ENCODE data around the gene VGF.
A peak's percentile ranks its signal among the peaks of the same experiment; 100 is the strongest.
"Not testable (repeated sequence)": the region's sequence is repeated elsewhere in the genome, so short reads cannot be mapped to it uniquely, and the experiment has no call there.

VGF gene

DNA sequence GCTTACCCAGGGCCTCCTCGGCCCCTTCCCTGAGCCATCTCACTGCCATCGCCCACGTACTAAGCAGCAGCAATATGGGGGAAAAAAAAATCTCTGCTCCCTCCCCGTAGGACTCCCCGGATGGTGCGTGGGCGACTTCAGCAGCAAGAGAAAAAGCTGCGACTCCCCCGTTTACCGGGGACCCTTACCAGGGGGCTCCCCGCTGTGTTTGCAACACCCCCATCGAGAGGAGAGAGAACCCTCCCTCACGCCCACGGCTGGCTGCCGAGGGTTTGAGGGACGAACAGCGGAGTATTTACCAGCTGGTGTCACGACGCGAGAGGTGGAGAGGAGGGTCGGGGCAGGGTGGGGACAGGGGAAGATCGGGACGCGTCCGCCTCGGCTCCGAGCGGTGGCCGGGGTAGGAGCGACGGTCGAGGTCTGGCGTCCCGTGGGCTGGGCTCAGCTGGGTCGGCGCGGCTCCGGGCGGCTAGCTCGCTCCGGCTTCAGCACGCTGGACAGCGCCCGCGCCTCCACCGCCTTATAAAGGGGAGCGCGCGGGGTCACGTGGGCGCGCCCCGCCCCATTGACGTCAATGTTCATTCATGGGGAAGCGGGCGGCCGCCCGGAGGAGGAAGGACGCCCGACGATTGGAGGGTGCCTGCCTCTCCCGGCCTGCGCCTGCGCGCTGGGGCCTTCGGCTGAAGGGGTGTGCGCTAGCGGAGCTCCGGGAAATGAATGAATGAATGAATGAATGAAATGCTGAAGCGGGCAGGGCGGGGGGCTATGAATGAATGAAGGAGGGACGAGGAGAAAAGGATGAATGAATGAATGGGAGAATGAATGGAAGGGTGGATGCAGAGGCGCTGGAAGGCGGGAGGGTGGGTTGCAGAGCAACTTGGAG, at the start of gene VGF:
TSS of gene VGF (minus strand) at position 495 of the 883 bp plus-strand sequence. CDS start 726 bp downstream, outside the sequence.
- peaks cover 51% of the 10 kb centered on the region for H3K4me1 Mint-ChIP-seq
- peak within 1 kb of the TSS; percentile 82 for H3K27ac Mint-ChIP-seq
- H3K27me3 Mint-ChIP-seq = peaks cover 88% of the 10 kb centered on the region
- CTCF ChIA-PET = interaction anchor here (1.0 to 1.6 kb wide), 2 partner anchors 21 to 23 kb away, joined by 4 to 6 read pairs; no protein-coding TSS in a partner anchor
- H3K36me3 Mint-ChIP-seq = peaks cover 5% of the 10 kb centered on the region
- peak; percentile 95 for DNase-seq
- H3K9me3 Mint-ChIP-seq = no peaks in the 10 kb centered on the region
- peak within 1 kb of the TSS; percentile 63 for H3K4me3 Mint-ChIP-seq

DNA sequence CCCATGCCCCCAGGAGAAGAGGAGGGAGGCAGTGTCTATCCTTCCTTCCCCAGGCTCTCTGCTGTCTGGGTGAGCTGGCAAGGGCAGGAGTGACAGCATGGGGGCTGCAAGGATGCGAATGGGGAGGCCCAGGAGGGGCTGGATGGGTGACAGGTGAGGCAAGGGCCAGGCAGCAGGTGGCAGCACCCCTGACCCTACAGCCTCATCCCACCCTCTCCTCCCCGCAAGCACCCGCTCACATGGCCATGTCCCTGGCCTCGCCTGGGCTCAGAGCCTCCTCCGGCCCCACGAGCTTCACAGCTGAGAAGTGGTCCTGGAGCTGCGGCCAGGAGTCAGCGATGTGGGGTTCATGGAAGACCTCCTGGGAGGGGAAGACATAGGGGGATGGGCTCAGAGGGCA, 46.6 kb upstream of the VGF start:
- CTCF ChIA-PET = interaction anchor here (2.2 kb wide), 1 partner anchor 71 kb away, joined by 5 read pairs; no protein-coding TSS in a partner anchor
- Mint-ChIP-seq H3K4me1 (peaks cover 17% of the 10 kb centered on the region), H3K4me3 (no peak overlapping the region), H3K36me3 (peaks cover 34% of the 10 kb centered on the region), H3K27me3 (no peaks in the 10 kb centered on the region), H3K9me3 (no peaks in the 10 kb centered on the region), H3K27ac (no peak overlapping the region)
- no peak for DNase-seq

DNA sequence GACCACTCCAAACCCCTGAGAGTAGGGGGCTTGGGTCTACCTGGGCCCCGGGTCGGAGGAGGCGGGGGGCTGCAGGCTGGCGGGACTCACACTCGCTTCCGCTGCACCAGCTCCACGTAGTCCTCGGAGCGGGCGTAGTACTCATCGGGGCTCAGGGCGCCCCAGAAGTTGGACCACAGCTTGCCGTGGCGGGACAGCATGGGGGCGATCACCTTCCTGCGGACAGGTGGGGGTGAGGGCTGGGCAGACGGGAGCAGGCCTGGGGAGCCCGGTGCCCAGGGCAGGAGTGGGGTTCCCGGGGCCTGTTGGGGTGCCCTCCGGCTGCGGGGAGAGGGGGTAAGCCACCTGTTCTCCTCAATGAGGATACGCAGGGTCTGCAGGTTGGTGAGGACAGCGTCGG, 46.1 kb upstream of the VGF start:
- CTCF ChIA-PET = interaction anchor here (2.2 kb wide), 1 partner anchor 71 kb away, joined by 5 read pairs; no protein-coding TSS in a partner anchor
- DNase-seq = no peak
- H3K4me3 Mint-ChIP-seq = no peak overlapping the region
- peaks cover 14% of the 10 kb centered on the region for H3K4me1 Mint-ChIP-seq
- H3K9me3 Mint-ChIP-seq = no peaks in the 10 kb centered on the region
- no peaks in the 10 kb centered on the region for H3K27me3 Mint-ChIP-seq
- H3K27ac Mint-ChIP-seq = no peak overlapping the region
- H3K36me3 Mint-ChIP-seq = peaks cover 30% of the 10 kb centered on the region

DNA sequence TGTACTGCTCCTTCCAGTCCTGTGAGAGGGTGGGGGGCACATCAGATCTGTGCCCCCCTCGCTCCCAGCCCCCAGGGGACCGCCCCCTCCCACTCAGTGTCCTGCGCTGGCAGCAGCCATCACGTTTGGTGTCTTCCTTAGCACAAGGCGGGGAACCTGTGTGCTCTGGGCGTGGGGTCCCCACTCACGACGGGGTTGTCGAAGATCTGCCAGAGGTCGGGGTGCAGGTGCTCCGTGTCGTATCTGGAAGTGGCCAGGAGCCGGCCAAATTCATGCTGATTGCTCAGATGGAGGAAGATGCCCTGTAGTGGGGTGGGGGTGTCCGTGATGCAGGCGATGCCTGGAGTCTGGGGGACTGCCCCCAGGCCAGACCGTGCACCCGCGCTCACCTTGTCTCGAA, 44.8 kb upstream of the VGF start:
- H3K27ac Mint-ChIP-seq = no peak overlapping the region
- CTCF ChIA-PET = no interaction called here

DNA sequence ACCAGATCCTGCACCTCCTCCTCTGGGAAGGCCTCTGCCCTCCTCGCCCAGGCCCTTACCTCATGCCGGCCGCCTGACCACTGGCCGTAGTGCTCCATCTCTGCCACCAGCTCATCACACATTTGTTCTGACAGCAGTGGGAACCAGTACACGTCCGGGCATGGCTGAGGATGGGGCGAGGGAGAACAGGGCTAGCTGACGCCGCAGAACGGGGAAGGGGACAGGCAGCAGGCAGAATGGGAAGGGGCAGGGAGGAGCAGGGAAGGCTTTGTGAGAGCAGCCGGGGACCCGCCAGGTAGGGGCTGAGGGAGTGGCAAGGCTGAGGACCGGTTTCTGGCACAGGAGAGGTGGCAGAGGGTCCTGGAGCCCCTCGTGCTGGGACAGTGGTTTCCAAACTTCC, 43.4 kb upstream of the VGF start:
- Mint-ChIP-seq H3K27ac (no peak overlapping the region), H3K9me3 (no peaks in the 10 kb centered on the region)

More for the DNA sequence above, 44.8 kb upstream of the VGF start:
- peaks cover 26% of the 10 kb centered on the region for H3K36me3 Mint-ChIP-seq
- H3K9me3 Mint-ChIP-seq = no peaks in the 10 kb centered on the region
- H3K27me3 Mint-ChIP-seq = no peaks in the 10 kb centered on the region
- peaks cover 3% of the 10 kb centered on the region for H3K4me1 Mint-ChIP-seq
- H3K4me3 Mint-ChIP-seq = no peak overlapping the region
- DNase-seq = no peak

DNA sequence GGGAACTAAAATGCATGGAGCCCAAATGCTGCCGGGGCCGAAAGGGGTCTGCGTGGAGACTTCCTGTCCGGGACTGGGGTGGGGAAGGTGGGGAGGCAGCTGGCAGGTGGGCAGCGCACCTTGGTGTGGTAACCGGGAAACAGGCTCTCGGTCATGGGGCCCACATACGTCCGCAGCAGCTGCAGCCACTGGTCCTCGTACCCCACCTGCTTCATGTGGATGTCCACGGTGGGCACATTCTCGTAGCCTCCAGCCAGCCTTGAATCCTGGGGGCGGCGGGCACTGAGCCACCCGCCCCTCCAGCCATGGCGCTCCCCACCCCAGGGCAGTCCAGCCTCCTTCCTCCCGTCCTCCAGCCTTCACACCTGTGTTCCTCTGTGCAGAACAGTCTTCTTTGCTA, 42.1 kb upstream of the VGF start:
- H3K36me3 Mint-ChIP-seq = peaks cover 17% of the 10 kb centered on the region
- H3K4me3 Mint-ChIP-seq = no peak overlapping the region
- H3K27ac Mint-ChIP-seq = no peak overlapping the region
- H3K27me3 Mint-ChIP-seq = peaks cover 21% of the 10 kb centered on the region
- no peaks in the 10 kb centered on the region for H3K9me3 Mint-ChIP-seq
- CTCF ChIA-PET = no interaction called here
- H3K4me1 Mint-ChIP-seq = peaks cover 12% of the 10 kb centered on the region
- DNase-seq = no peak

More for the DNA sequence above, 43.4 kb upstream of the VGF start:
- CTCF ChIA-PET = no interaction called here
- H3K27me3 Mint-ChIP-seq = peaks cover 7% of the 10 kb centered on the region
- peaks cover 19% of the 10 kb centered on the region for H3K36me3 Mint-ChIP-seq
- no peak for DNase-seq
- no peak overlapping the region for H3K4me3 Mint-ChIP-seq
- H3K4me1 Mint-ChIP-seq = peaks cover 6% of the 10 kb centered on the region

DNA sequence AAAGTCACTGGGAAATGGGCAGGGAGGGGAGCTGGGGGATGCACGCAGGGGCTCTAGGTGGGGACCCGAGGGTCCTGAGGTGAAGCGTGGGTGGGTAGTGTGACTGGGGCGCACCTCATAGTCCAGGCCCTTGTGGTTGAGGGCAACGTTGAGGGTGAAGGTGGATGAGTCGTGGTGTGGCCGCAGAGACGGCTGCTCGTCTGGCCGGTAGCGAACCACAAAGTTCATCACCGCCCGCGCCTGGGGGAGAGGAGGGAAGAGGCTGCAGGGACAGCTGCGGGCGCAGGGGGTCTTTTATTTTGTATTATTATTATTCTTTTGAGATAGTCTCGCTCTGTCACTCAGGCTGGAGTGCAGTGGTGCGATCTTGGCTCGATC, 41.3 kb upstream of the VGF start:
- Mint-ChIP-seq H3K9me3 (no peaks in the 10 kb centered on the region), H3K27me3 (peaks cover 29% of the 10 kb centered on the region), H3K27ac (no peak overlapping the region), H3K4me1 (peaks cover 12% of the 10 kb centered on the region), H3K36me3 (peaks cover 14% of the 10 kb centered on the region), H3K4me3 (no peak overlapping the region)
- no peak for DNase-seq
- CTCF ChIA-PET = no interaction called here

DNA sequence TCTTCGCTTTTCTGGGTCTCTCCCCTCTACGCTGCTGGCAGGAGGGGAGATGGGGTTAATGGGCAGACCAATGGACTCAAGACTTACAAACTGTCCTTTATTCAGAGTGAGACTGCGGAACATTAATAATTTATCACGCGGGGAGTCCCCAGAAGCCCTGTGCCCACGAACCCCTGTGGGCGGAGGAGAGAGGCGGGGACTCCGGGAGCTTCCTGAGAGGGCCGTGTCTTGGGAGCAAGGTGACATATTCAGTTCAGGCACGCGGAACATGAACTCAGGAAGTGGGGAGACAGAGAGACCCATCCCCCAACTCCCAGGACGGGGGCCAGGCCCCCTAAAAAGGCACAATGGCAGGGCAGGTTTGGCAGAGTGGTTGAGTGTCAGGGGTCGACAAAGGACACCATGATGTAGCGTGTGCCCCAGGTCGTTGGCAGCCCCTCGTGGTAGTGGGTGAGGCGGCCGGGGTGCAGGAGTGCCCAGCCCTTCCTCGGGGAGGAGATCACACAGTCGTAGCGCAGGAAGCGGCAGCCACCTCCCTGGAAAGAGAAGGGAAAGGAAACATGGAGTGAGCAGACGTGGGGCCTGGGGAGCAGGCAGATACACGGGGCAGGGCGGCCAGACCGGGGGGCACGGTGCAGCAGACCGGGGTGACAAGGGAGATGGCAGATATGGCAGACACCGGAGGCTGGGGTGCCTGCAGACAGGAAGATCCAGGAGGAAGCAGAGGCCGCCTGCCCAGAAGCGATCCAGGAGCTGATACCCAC, 40.7 kb upstream of the VGF start:
- Mint-ChIP-seq H3K27me3 (peaks cover 34% of the 10 kb centered on the region), H3K36me3 (peaks cover 14% of the 10 kb centered on the region), H3K27ac (peak overlapping the region; percentile 58), H3K4me1 (peaks cover 16% of the 10 kb centered on the region), H3K4me3 (no peak overlapping the region), H3K9me3 (no peaks in the 10 kb centered on the region)
- DNase-seq = no peak
- CTCF ChIA-PET = interaction anchor here (1.4 to 3.1 kb wide), 2 partner anchors 38 to 62 kb away, joined by 3 to 8 read pairs; no protein-coding TSS in a partner anchor

DNA sequence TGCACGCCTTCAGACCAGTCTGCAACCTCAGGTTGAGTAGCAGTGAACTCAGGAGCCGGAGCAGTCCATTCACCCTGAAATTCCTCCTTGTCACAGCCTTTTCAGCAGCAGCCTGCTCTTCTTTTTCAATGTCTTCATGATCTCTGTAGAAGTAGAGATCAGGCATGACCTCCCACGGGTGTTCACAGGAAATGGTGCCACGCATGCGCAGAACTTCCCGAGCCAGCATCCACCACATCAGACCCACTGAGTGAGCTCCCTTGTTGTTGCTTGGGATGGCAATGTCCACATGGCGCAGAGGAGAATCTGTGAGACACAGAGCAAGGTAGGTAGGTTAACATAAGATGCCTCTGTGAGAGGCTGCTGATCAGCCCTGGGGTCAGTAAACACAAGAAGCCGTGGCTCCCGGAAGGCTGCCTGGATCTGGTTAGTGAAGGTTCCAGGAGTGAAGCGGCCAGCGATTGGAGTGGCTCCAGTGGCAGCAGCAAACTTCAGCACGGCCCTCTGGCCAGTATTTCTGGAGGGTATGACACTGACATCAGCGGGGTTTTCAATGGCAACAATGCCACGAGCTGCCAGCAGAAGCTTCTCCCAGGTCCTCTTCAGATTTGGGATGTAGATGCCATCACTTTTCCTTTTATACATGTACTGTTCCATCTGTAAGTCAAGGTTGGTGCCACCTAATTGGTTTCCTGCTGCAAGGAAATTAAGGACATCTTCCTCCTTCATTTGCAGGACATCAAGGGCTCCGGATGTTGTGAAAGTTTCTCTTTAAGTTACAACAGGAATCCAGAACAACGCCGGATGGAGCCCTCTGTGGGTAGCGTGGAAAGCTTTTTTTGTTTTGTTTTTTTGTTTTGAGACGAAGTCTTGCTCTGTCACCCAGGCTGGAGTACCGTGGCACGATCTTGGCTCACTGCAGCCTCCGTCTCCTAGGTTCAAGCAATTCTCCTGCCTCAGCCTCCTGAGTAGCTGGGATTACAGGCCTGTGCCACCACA, 38.7 kb upstream of the VGF start:
- H3K4me3 Mint-ChIP-seq = peak overlapping the region; percentile 63

DNA sequence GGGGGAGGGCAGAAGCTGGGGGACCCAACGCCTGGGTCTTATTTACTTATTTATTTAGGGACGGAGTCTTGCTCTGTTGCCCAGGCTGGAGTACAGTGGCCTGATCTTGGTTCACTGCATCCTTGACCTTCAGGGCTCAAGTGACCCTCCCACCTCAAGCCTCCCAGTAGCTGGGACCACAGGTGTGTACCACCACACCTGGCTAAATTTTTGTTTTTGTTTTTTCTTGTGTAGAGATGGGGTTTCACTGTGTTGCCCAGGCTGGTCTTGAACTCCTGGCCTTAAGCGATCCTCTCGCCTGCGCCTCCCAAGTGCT, 37.2 kb upstream of the VGF start:
- CTCF ChIA-PET = interaction anchor here (0.8 to 2.1 kb wide), 3 partner anchors 10 to 80 kb away, joined by 3 to 6 read pairs (median 3); no protein-coding TSS in a partner anchor

More for the DNA sequence above, 38.7 kb upstream of the VGF start:
- not testable (repeated sequence) for H3K9me3 Mint-ChIP-seq, H3K36me3 Mint-ChIP-seq
- Mint-ChIP-seq H3K4me1 (peaks cover 25% of the 10 kb centered on the region), H3K27ac (peak overlapping the region; percentile 82), H3K27me3 (peaks cover 53% of the 10 kb centered on the region)
- DNase-seq = peak; percentile 48
- CTCF ChIA-PET = interaction anchor here (0.9 to 3.1 kb wide), 6 partner anchors 12 to 79 kb away, joined by 3 to 8 read pairs (median 3); partner anchors contain the start of genes PLOD3 and ZNHIT1

DNA sequence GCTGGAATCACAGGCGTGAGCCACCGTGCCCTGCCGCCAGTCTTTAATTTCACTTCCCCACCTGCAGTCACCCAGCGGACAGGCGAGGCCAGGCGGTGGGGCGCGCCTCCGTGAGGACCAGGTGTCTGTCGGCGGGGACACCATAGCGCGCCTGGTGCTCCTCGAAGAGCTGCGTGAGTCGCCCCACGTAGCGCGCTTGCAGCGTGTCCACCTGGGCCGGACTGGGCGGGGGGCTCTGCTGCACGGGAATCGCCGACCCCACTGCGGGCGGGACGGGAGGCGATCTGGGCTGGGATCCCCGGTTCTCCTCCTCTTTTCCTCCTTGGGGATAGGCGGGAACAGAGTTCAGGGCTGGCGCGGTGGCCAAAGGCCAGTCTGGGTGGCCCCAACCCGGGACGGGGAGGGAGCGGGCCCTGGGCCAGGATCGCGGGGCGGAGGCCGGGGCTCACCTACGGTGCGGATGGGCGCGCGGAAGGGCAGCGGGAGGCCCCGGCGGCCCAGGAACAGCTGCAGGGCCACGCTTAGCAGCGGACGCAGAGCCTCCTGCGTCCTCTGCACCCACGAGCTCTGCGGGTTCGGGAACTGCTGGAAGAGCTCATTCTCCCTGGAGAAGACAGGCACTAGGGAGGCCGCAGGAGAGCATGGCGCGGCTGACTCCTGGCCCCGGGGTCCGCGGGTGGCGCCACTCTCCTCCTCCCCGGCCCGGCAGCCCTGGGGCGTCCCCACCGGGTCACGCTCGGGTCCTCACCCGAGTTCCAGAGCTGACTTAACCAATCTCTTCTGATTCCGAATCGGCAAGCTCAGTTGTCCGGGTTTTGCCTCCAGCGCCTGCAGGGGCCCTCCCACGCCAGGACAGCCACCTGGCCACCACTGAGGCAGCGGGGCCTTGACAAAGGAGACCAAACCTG, 36.6 kb upstream of the VGF start:
- no peak for DNase-seq
- Mint-ChIP-seq H3K4me3 (no peak overlapping the region), H3K27ac (no peak overlapping the region), H3K36me3 (peaks cover 5% of the 10 kb centered on the region), H3K9me3 (no peaks in the 10 kb centered on the region), H3K27me3 (peaks cover 66% of the 10 kb centered on the region), H3K4me1 (peaks cover 25% of the 10 kb centered on the region)
- CTCF ChIA-PET = interaction anchor here (0.7 to 1.5 kb wide), 3 partner anchors 9 to 42 kb away, joined by 3 read pairs; no protein-coding TSS in a partner anchor

More for the DNA sequence above, 37.2 kb upstream of the VGF start:
- DNase-seq = no peak
- Mint-ChIP-seq H3K9me3 (no peaks in the 10 kb centered on the region), H3K36me3 (peaks cover 5% of the 10 kb centered on the region), H3K4me3 (no peak overlapping the region), H3K4me1 (peaks cover 25% of the 10 kb centered on the region), H3K27ac (no peak overlapping the region), H3K27me3 (peaks cover 61% of the 10 kb centered on the region)

DNA sequence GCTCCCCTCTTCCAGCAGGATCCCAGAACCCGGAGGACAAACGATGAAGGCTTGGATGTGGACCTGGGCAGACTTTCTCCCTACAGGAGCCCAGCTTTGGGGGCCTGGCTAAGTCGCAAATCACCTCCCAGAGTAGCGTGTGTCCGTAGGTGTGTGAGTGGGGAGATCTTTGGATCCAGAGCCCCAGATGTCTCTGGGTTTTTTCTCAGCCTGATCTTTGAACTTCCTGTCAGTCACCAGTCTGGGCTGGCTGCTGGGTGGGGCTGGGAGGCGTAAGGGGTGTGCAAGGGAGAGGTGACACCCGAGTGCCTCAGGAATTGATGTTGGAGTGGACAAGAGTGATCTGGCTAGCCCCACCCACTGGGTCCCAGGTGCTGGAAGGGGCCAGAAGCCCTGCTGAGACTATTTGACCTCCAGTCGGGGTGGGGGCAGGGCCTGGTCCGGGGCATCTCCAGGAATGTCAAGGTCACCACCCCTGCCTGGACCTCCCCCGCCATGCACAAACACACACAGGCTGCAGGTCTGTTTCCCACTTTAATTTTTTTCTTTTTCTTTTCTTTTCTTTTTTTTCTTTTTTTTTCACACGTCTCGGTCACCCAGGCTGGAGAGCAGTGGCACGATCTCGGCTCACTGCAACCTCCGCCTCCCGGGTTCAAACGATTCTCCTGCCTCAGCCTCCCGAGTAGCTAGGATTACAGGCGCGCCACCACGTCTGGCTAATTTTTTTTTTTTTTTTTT, 35.7 kb upstream of the VGF start, which contains the start of gene MOGAT3:
TSS of gene MOGAT3 (minus strand) at position 175 of the 738 bp plus-strand sequence. CDS start 182 bp downstream, outside the sequence.
- peak within 1 kb of the TSS; percentile 20 for H3K27ac Mint-ChIP-seq
- H3K27me3 Mint-ChIP-seq = peaks cover 70% of the 10 kb centered on the region
- DNase-seq = peak; percentile 41
- H3K9me3 Mint-ChIP-seq = no peaks in the 10 kb centered on the region
- CTCF ChIA-PET = interaction anchor here (1.1 to 1.5 kb wide), 2 partner anchors 8 to 9 kb away, joined by 4 to 5 read pairs; no protein-coding TSS in a partner anchor
- peaks cover 25% of the 10 kb centered on the region for H3K4me1 Mint-ChIP-seq
- H3K36me3 Mint-ChIP-seq = peaks cover 1% of the 10 kb centered on the region
- H3K4me3 Mint-ChIP-seq = no peak within 1 kb of the TSS
